ENCODE results near the gene CCM2L.

- TF ChIP-seq CTCF (IDR thresholded peaks at IDR 0.05) (no peak), ZFX (IDR thresholded peaks at IDR 0.05; ENCODE audit: borderline replicate concordance) (no peak)
Measured at GRCh38 chr20:32009564-32009963, 674 bp upstream of the CCM2L start.
